Peyer's patch (tissue), 4 donors: ENCODE data around the gene NPIPA8.
"Not testable (repeated sequence)": the region's sequence is repeated elsewhere in the genome, so short reads cannot be mapped to it uniquely, and the experiment has no call there.

Experiments
- POLR2A ChIP-seq, 2 donors: fragments of 450-650 bp; IDR thresholded peaks; one replicate each; pipeline ENCODE4 v1.5.1; 2017; ENCODE audit warnings: antibody characterized with exemption in 2 of 2, mild to moderate bottlenecking in 2 of 2, moderate library complexity in 2 of 2
- TF ChIP-seq, protein P1 (sequence below), 6 experiments: fragments of 450-650 bp in 4 of 6; fragments of 200-600 bp in 2 of 6; sonication (generic) in 1 of 6; IDR thresholded peaks; one replicate each; pipeline ENCODE4 v1.5.1; 2017 to 2019; ENCODE audit warnings: antibody characterized with exemption in 6 of 6, mild to moderate bottlenecking in 3 of 6, moderate library complexity in 1 of 6

DNA sequence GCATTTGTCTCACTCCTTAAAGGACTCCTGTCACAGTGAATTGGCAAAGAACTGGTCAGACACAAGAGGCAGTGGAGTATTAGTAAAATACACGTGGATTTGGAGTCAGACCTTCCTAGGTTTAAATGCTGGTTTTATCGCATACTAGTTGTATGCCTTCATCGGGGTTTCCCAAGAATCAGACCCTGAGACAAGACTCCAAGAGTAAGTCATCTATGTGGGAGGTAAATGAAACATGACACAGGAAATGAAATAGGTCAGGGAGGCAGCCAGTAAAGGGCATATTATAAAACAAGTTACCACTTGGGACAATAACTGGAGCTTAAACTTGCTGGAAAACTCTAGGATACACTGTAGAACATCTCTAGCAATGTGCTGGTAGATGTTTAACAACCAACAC is 59.8 kb downstream of the NPIPA8 start:
- TF ChIP-seq, protein P1, sequence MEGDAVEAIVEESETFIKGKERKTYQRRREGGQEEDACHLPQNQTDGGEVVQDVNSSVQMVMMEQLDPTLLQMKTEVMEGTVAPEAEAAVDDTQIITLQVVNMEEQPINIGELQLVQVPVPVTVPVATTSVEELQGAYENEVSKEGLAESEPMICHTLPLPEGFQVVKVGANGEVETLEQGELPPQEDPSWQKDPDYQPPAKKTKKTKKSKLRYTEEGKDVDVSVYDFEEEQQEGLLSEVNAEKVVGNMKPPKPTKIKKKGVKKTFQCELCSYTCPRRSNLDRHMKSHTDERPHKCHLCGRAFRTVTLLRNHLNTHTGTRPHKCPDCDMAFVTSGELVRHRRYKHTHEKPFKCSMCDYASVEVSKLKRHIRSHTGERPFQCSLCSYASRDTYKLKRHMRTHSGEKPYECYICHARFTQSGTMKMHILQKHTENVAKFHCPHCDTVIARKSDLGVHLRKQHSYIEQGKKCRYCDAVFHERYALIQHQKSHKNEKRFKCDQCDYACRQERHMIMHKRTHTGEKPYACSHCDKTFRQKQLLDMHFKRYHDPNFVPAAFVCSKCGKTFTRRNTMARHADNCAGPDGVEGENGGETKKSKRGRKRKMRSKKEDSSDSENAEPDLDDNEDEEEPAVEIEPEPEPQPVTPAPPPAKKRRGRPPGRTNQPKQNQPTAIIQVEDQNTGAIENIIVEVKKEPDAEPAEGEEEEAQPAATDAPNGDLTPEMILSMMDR (IDR thresholded peaks at IDR 0.05), result not testable (repeated sequence)
- TF ChIP-seq POLR2A (IDR thresholded peaks at IDR 0.05), result not testable (repeated sequence)
